Measurements from ENCODE around the gene SLC1A2. TPM values are rescaled to one million over a fixed set of nuclear protein-coding genes. Genes with fewer than 3 reads are reported as not detected.

The SLC1A2 gene
- total RNA-seq, 4 donors from 2014 or later: 0.84 to 2.1 (median 1.2) TPM

DNA sequence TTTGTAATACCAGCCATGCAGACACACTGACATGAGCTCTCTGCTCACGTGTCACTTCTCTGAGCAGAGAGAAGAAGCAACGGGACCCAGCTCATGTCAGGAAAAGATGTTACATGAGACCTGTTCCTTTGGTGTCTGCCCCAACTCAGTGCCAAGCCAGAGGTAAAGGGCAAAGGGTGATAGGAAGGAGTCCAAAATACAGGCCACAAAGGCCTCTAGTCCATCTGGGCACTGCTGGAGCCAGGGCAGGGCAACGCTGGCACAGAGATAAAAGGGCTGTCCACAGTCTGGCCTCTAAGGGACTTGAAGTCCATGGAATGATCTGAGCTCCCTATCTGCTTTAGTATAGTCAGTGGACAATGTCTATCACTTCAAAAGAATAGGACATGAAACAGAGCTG, 79.3 kb downstream of the SLC1A2 start:
- DNase-seq (ENCODE audit: low spot score in 2 of 2): no peak
- H3K4me3 ChIP-seq (ENCODE audit: low read depth, poor library complexity, severe bottlenecking): no peak overlapping the region
- intact Hi-C loops (cut with DNase I; ENCODE audit: low total_unique reads): no loop called here
- TF ChIP-seq CTCF (IDR thresholded peaks at IDR 0.05): no peak
- TF ChIP-seq POLR2A (IDR thresholded peaks at IDR 0.05): no peak
- WGBS, 2 donors: 76 to 82% methylated on average over 3 of the region's 3 CpGs

GRCh38 chr11:35338921-35339320, 80.4 kb downstream of the SLC1A2 start:
- WGBS, 2 donors: 94 to 96% methylated on average over 2 of the region's 2 CpGs
- DNase-seq (ENCODE audit: low spot score in 2 of 2): no peak
- intact Hi-C loops (cut with DNase I; ENCODE audit: low total_unique reads): no loop called here
- no peak overlapping the region for H3K4me3 ChIP-seq (ENCODE audit: low read depth, poor library complexity, severe bottlenecking)
- TF ChIP-seq POLR2A (IDR thresholded peaks at IDR 0.05) (no peak), CTCF (IDR thresholded peaks at IDR 0.05) (no peak)

DNA sequence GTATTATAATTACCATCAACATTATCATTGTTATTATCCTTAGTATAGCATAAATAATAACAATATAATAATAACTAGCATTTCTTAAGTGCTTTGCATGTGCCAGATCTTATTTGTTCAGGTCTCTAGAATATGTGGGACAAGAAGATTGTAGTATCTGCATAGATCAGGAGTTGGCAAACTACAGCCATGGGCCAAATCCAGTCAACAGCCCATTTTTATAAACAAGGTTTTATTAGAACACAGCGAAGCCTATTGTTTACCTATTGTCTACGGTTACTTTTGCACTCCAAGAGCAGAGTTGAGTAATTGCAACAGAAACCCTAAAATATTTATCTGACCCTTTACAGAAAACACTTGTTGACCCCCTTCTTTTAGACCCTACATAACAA, 81.4 kb downstream of the SLC1A2 start:
- no peak for DNase-seq (ENCODE audit: low spot score in 2 of 2)
- intact Hi-C loops (cut with DNase I; ENCODE audit: low total_unique reads): no loop called here
- no peak overlapping the region for H3K4me3 ChIP-seq (ENCODE audit: low read depth, poor library complexity, severe bottlenecking)
- TF ChIP-seq POLR2A (IDR thresholded peaks at IDR 0.05): no peak
- TF ChIP-seq CTCF (IDR thresholded peaks at IDR 0.05): no peak
- WGBS, 2 donors: 63 to 81% methylated on average over 2 of the region's 2 CpGs

- H3K4me3 ChIP-seq (ENCODE audit: low read depth, poor library complexity, severe bottlenecking): no peak overlapping the region
- no peak for TF ChIP-seq CTCF (IDR thresholded peaks at IDR 0.05)
- no peak for TF ChIP-seq POLR2A (IDR thresholded peaks at IDR 0.05)
- 27 to 34% methylated on average over 3 of the region's 3 CpGs for WGBS, 2 donors
- intact Hi-C loops (cut with DNase I; ENCODE audit: low total_unique reads): no loop called here
- DNase-seq (ENCODE audit: low spot score in 2 of 2): no peak
Observed at GRCh38 chr11:35337136-35337913, 82.0 kb downstream of the SLC1A2 start.

DNA sequence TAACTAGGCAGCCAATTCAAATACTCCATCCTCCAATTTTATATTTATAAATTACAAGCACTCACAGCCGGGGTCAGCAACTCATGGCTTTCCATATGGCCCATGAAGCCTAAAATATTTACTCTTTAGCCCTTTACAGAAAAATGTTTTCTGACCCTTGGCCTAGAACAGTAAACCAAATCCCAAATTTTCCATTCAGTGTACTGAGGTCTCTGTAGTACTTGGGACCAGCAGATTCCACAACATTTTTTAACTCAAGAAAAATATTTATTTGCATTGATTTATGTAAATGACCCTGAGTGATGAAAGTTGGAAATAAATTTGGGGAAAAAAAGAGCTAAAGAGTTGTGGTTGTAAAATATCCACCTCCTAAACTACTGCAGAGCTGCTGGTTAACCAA, 82.6 kb downstream of the SLC1A2 start:
- TF ChIP-seq CTCF (IDR thresholded peaks at IDR 0.05): no peak
- TF ChIP-seq POLR2A (IDR thresholded peaks at IDR 0.05): no peak
- DNase-seq (ENCODE audit: low spot score in 2 of 2): no peak
- H3K4me3 ChIP-seq (ENCODE audit: low read depth, poor library complexity, severe bottlenecking): no peak overlapping the region
- WGBS, 2 donors: 77 to 89% methylated on average over 1 of the region's 1 CpG
- intact Hi-C loops (cut with DNase I; ENCODE audit: low total_unique reads): no loop called here

DNA sequence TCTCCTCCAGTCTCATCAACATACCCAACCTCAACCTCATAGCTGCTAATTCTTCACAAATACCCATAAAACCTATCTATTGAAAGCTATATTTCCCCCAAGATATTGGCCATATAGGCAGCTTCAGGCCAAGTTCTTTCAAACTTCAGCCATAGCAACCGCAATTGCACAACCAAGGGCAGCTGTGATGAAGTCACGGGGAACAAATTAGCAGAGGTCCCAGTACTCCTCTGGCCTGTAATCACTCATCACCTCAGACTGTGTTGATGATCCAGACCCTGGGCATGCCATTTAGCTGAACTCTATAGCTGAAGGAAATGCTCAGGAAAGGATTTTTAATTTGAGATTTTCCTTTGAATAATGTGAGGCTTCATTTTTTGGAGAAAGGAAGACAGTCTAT, 84.1 kb downstream of the SLC1A2 start:
- 88 to 90% methylated on average over 2 of the region's 2 CpGs for WGBS, 2 donors
- DNase-seq (ENCODE audit: low spot score in 2 of 2): no peak

More for the DNA sequence above, 84.1 kb downstream of the SLC1A2 start:
- no peak overlapping the region for H3K4me3 ChIP-seq (ENCODE audit: low read depth, poor library complexity, severe bottlenecking)
- TF ChIP-seq CTCF (IDR thresholded peaks at IDR 0.05): no peak
- TF ChIP-seq POLR2A (IDR thresholded peaks at IDR 0.05): no peak
- intact Hi-C loops (cut with DNase I; ENCODE audit: low total_unique reads): no loop called here

All from lower leg skin (tissue), 4 donors.